Measurements from ENCODE around the gene TSSC4.

TSSC4 gene

GRCh38 chr11:2400762-2401435 lies 349 bp downstream of the TSSC4 start:
- DNase-seq (ENCODE audit: low read depth in 2 of 2) = no peak

GRCh38 chr11:2401436-2401984 lies 960 bp downstream of the TSSC4 start:
- no peak for DNase-seq (ENCODE audit: low read depth in 2 of 2)

GRCh38 chr11:2402106-2402505 lies 1.6 kb downstream of the TSSC4 start:
- DNase-seq (ENCODE audit: low read depth in 2 of 2) = no peak

GRCh38 chr11:2402890-2403645 lies 2.5 kb downstream of the TSSC4 start:
- no peak for DNase-seq (ENCODE audit: low read depth in 2 of 2)

GRCh38 chr11:2404735-2405196 lies 4.2 kb downstream of the TSSC4 start:
- DNase-seq (ENCODE audit: low read depth in 2 of 2) = no peak

- no peak for DNase-seq (ENCODE audit: low read depth in 2 of 2)
Measured at GRCh38 chr11:2406451-2406850, 5.9 kb downstream of the TSSC4 start.

GRCh38 chr11:2406878-2407410 lies 6.4 kb downstream of the TSSC4 start:
- no peak for DNase-seq (ENCODE audit: low read depth in 2 of 2)

- DNase-seq (ENCODE audit: low read depth in 2 of 2) = no peak
Measured at GRCh38 chr11:2408671-2409070, 8.1 kb downstream of the TSSC4 start.

- DNase-seq (ENCODE audit: low read depth in 2 of 2) = no peak
Measured at GRCh38 chr11:2409126-2409525, 8.6 kb downstream of the TSSC4 start.

GRCh38 chr11:2409611-2410468 lies 9.3 kb downstream of the TSSC4 start:
- DNase-seq (ENCODE audit: low read depth in 2 of 2) = no peak

- DNase-seq (ENCODE audit: low read depth in 2 of 2) = no peak
Measured at GRCh38 chr11:2410616-2411015, 10.1 kb downstream of the TSSC4 start.

GRCh38 chr11:2411446-2412305 lies 11.1 kb downstream of the TSSC4 start:
- DNase-seq (ENCODE audit: low read depth in 2 of 2) = no peak

GRCh38 chr11:2412323-2412722 lies 11.8 kb downstream of the TSSC4 start:
- DNase-seq (ENCODE audit: low read depth in 2 of 2) = no peak

GRCh38 chr11:2413742-2414579 lies 13.4 kb downstream of the TSSC4 start:
- no peak for DNase-seq (ENCODE audit: low read depth in 2 of 2)

- no peak for DNase-seq (ENCODE audit: low read depth in 2 of 2)
Measured at GRCh38 chr11:2414616-2415015, 14.1 kb downstream of the TSSC4 start.

- no peak for DNase-seq (ENCODE audit: low read depth in 2 of 2)
Measured at GRCh38 chr11:2415171-2415570, 14.6 kb downstream of the TSSC4 start.

- no peak for DNase-seq (ENCODE audit: low read depth in 2 of 2)
Measured at GRCh38 chr11:2415601-2416380, 15.2 kb downstream of the TSSC4 start.

- no peak for DNase-seq (ENCODE audit: low read depth in 2 of 2)
Measured at GRCh38 chr11:2416765-2417164, 16.2 kb downstream of the TSSC4 start.

Data from stimulated activated CD8-positive, alpha-beta memory T cell treated with anti-CD3 and anti-CD28 coated beads, Interleukin-2, amount 100 ng/mL, for 48 hours (primary cell).